Dendritic cell treated with granulocyte-macrophage colony-stimulating factor and Interleukin-4, amounts not matched to agents 40 ng/mL and 50 ng/mL, for 4 days (primary cell): ENCODE measurements around the gene FBXO2.
"Not testable (repeated sequence)": the region's sequence is repeated elsewhere in the genome, so short reads cannot be mapped to it uniquely, and the experiment has no call there.

Source experiments
- H3K27ac Mint-ChIP-seq: one replicate; pipeline ENCODE4 v1.8.0; 2022; ENCODE audit warnings: mild to moderate bottlenecking, mixed read lengths
- H3K27me3 Mint-ChIP-seq: one replicate; pipeline ENCODE4 v1.8.0; 2022; ENCODE audit warnings: mild to moderate bottlenecking, mixed read lengths
- H3K36me3 Mint-ChIP-seq: one replicate; pipeline ENCODE4 v1.8.0; 2022; ENCODE audit warnings: low read depth, mixed read lengths
- H3K4me1 Mint-ChIP-seq: one replicate; pipeline ENCODE4 v1.8.0; 2022; ENCODE audit warnings: low read depth, mixed read lengths
- H3K4me3 Mint-ChIP-seq: one replicate; pipeline ENCODE4 v1.8.0; 2022; ENCODE audit warnings: mild to moderate bottlenecking, moderate library complexity, mixed read lengths
- H3K9me3 Mint-ChIP-seq: one replicate; pipeline ENCODE4 v1.8.0; 2022; ENCODE audit warnings: mixed read lengths
- intact Hi-C: fragments of 100-400 bp; cut with micrococcal nuclease; formaldehyde crosslinking; loops from one replicate; pipeline ENCODE4 v1.15.0; 2022

The FBXO2 gene

DNA sequence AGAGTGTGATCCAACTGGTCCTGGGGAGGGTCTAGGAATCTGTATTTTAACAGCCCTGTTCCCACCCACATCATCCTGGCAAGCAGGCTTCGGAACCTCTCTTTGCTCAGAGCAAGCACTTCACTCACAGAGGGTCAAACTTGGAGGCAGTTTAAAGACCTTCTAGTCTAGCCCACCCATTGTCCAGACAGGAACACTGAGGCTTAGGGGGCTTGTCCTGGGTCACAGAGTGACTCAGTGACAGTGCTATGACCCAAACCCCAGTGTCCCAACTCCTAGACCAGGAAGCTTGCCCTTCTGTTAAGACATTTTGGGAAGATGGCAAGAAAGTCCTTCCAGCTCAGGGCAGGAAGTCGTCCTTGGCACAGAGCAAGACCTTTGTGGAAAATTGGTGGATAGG lies 36.5 kb downstream of the FBXO2 start:
- H3K27me3 Mint-ChIP-seq, result peaks cover 1% of the 10 kb centered on the region
- no peaks in the 10 kb centered on the region for H3K4me1 Mint-ChIP-seq
- intact Hi-C loops, result no loop called here
- no peak overlapping the region for H3K4me3 Mint-ChIP-seq
- H3K27ac Mint-ChIP-seq, result no peak overlapping the region
- no peaks in the 10 kb centered on the region for H3K9me3 Mint-ChIP-seq
- H3K36me3 Mint-ChIP-seq, result no peaks in the 10 kb centered on the region

- Mint-ChIP-seq H3K9me3 (no peaks in the 10 kb centered on the region), H3K27ac (no peak overlapping the region), H3K4me3 (no peak overlapping the region), H3K4me1 (no peaks in the 10 kb centered on the region), H3K36me3 (no peaks in the 10 kb centered on the region), H3K27me3 (peaks cover 1% of the 10 kb centered on the region)
- intact Hi-C loops, result no loop called here
Observed at GRCh38 chr1:11617314-11617713, 36.9 kb downstream of the FBXO2 start.

DNA sequence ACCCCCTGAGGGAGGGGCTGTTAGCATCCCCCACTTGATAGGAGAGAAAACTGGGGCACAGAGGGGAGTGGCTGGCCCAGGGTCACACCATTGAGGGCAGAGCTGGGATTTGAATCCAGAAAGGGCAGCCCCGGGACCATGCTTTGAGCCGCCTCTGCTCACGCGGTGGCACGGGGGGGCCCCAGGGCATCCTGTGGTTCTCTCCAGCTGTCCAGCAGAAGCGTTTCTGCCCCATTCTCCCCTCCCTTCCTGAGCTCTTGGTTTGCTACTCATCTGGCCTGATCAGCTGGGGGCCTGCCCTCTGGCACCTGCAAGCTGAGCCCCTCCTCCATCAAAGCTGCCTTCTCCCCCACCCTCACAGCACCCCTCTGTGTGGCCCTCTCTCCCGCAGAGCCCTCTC lies 37.5 kb downstream of the FBXO2 start:
- H3K36me3 Mint-ChIP-seq, result no peaks in the 10 kb centered on the region
- intact Hi-C loops, result no loop called here
- H3K27ac Mint-ChIP-seq, result no peak overlapping the region
- H3K4me3 Mint-ChIP-seq, result no peak overlapping the region
- no peaks in the 10 kb centered on the region for H3K9me3 Mint-ChIP-seq
- no peaks in the 10 kb centered on the region for H3K4me1 Mint-ChIP-seq
- H3K27me3 Mint-ChIP-seq, result no peaks in the 10 kb centered on the region

GRCh38 chr1:11615090-11615489 lies 39.1 kb downstream of the FBXO2 start:
- Mint-ChIP-seq H3K4me3 (no peak overlapping the region), H3K9me3 (no peaks in the 10 kb centered on the region), H3K36me3 (no peaks in the 10 kb centered on the region), H3K27me3 (no peaks in the 10 kb centered on the region), H3K4me1 (no peaks in the 10 kb centered on the region), H3K27ac (no peak overlapping the region)
- intact Hi-C loops, result no loop called here

- H3K4me3 Mint-ChIP-seq, result no peak overlapping the region
- no peaks in the 10 kb centered on the region for H3K27me3 Mint-ChIP-seq
- intact Hi-C loops, result no loop called here
- H3K27ac Mint-ChIP-seq, result no peak overlapping the region
- no peaks in the 10 kb centered on the region for H3K36me3 Mint-ChIP-seq
- H3K9me3 Mint-ChIP-seq, result no peaks in the 10 kb centered on the region
- no peaks in the 10 kb centered on the region for H3K4me1 Mint-ChIP-seq
Observed at GRCh38 chr1:11613347-11613746, 40.9 kb downstream of the FBXO2 start.

GRCh38 chr1:11611638-11612327 lies 42.4 kb downstream of the FBXO2 start:
- Mint-ChIP-seq H3K4me3 (no peak overlapping the region), H3K9me3 (no peaks in the 10 kb centered on the region), H3K27ac (no peak overlapping the region), H3K27me3 (no peaks in the 10 kb centered on the region), H3K36me3 (no peaks in the 10 kb centered on the region), H3K4me1 (no peaks in the 10 kb centered on the region)
- intact Hi-C loops, result no loop called here

DNA sequence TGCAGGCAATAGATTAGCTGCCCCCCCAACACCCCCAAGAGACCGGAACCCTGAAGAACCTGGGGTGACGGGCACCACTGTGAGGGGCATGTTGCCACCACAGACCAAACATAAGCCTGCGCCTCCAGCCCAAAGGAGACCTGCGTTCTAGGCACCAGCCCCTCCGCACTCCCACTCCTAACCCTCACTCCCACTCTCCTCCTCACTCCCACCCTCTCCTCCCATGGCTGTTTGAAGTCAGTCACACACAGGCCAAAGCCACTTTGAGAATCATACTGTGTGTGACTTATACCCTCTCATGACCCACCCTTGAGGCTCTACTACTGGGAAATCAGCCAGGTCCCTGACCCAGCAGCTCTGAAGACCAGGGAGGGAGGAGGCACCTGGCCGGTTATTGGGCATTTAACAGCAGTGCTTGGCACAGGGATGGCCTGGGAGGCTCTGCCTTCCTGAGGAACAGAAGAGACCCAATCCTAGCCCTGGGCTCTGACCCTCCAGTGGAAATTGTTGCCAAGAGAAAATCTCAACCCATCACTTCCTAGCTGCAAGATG lies 43.5 kb downstream of the FBXO2 start:
- no peak overlapping the region for H3K4me3 Mint-ChIP-seq
- H3K27ac Mint-ChIP-seq, result no peak overlapping the region
- H3K27me3 Mint-ChIP-seq, result no peaks in the 10 kb centered on the region
- no peaks in the 10 kb centered on the region for H3K9me3 Mint-ChIP-seq
- H3K4me1 Mint-ChIP-seq, result no peaks in the 10 kb centered on the region
- intact Hi-C loops, result no loop called here
- no peaks in the 10 kb centered on the region for H3K36me3 Mint-ChIP-seq

GRCh38 chr1:11609378-11609777 lies 44.9 kb downstream of the FBXO2 start:
- H3K4me3 Mint-ChIP-seq, H3K4me1 Mint-ChIP-seq, H3K36me3 Mint-ChIP-seq, H3K27ac Mint-ChIP-seq, intact Hi-C loops, H3K27me3 Mint-ChIP-seq, H3K9me3 Mint-ChIP-seq: not testable (repeated sequence)

DNA sequence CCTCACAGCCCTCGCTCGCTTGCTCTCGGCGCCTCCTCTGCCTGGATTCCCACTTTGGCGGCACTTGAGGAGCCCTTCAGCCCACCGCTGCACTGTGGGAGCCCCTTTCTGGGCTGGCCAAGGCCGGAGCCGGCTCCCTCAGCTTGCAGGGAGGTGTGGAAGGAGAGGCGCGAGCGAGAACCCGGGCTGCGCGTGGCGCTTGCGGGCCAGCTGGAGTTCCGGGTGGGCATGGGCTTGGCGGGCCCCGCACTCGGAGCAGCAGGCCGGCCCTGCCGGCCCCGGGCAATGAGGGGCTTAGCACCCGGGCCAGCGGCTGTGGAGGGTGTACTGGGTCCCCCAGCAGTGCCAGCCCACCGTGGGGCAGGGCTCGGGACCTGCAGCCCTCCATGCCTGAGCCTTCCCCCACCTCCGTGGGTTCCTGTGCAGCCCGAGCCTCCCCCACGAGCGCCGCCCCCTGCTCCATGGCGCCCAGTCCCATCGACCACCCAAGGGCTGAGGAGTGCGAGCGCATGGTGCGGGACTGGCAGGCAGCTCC lies 45.6 kb downstream of the FBXO2 start:
- H3K36me3 Mint-ChIP-seq, H3K4me1 Mint-ChIP-seq, H3K27me3 Mint-ChIP-seq, H3K9me3 Mint-ChIP-seq, H3K4me3 Mint-ChIP-seq, intact Hi-C loops, H3K27ac Mint-ChIP-seq: not testable (repeated sequence)

GRCh38 chr1:11606775-11607174 lies 47.5 kb downstream of the FBXO2 start:
- Mint-ChIP-seq H3K4me3 (no peak overlapping the region), H3K27me3 (peaks cover 1% of the 10 kb centered on the region), H3K4me1 (no peaks in the 10 kb centered on the region), H3K36me3 (no peaks in the 10 kb centered on the region), H3K27ac (no peak overlapping the region), H3K9me3 (no peaks in the 10 kb centered on the region)
- intact Hi-C loops, result no loop called here

- intact Hi-C loops, result no loop called here
- Mint-ChIP-seq H3K27me3 (peaks cover 6% of the 10 kb centered on the region), H3K27ac (no peak overlapping the region), H3K4me1 (no peaks in the 10 kb centered on the region), H3K36me3 (no peaks in the 10 kb centered on the region), H3K9me3 (no peaks in the 10 kb centered on the region), H3K4me3 (no peak overlapping the region)
Observed at GRCh38 chr1:11602981-11603380, 51.2 kb downstream of the FBXO2 start.

GRCh38 chr1:11602424-11602823 lies 51.8 kb downstream of the FBXO2 start:
- Mint-ChIP-seq H3K9me3 (no peaks in the 10 kb centered on the region), H3K4me3 (no peak overlapping the region), H3K27me3 (peaks cover 6% of the 10 kb centered on the region), H3K4me1 (no peaks in the 10 kb centered on the region), H3K36me3 (no peaks in the 10 kb centered on the region), H3K27ac (no peak overlapping the region)
- intact Hi-C loops, result no loop called here

DNA sequence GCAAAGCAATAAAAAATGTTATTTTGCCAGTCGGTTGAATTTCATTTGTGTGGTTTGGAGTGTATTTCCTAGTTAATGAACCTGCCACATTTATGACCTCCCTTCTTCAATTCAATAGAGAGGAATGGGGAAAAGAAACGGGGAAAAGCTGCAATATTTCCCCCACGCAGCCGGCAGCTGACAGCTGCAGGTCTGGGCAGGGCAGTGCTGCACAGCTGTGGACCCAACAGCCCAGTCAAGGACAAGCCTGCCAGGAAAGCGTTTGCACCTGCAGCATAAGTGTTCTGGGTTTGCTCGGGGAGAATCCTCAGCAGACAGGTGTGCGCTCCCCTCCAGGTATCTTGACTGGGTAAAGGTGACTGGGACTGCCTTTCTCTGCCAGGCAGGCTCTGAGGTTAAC lies 53.4 kb downstream of the FBXO2 start:
- H3K9me3 Mint-ChIP-seq, result no peaks in the 10 kb centered on the region
- intact Hi-C loops, result no loop called here
- peaks cover 6% of the 10 kb centered on the region for H3K27me3 Mint-ChIP-seq
- H3K4me1 Mint-ChIP-seq, result no peaks in the 10 kb centered on the region
- H3K4me3 Mint-ChIP-seq, result no peak overlapping the region
- no peaks in the 10 kb centered on the region for H3K36me3 Mint-ChIP-seq
- no peak overlapping the region for H3K27ac Mint-ChIP-seq

- intact Hi-C loops, result no loop called here
- Mint-ChIP-seq H3K9me3 (no peaks in the 10 kb centered on the region), H3K4me3 (no peak overlapping the region), H3K36me3 (no peaks in the 10 kb centered on the region), H3K27ac (no peak overlapping the region), H3K27me3 (peaks cover 9% of the 10 kb centered on the region), H3K4me1 (no peaks in the 10 kb centered on the region)
Observed at GRCh38 chr1:11599891-11600576, 54.2 kb downstream of the FBXO2 start.
